Measurements from ENCODE around the gene HDLBP.

GRCh38 chr2:241354668-241355658 is 39.5 kb upstream of the HDLBP start:
- TF ChIP-seq CTCF (IDR thresholded peaks at IDR 0.05; ENCODE audit: insufficient read depth, low read length, poor library complexity, severe bottlenecking) (no peak), EZH2phosphoT487 (conservative IDR thresholded peaks at IDR 0.05; ENCODE audit: low read length) (no peak)

Data from SU-DHL-6 (cell line).